Neural cell (in vitro differentiated cells): Measurements from ENCODE around the gene LRRC15. TPM values are rescaled to one million over a fixed set of nuclear protein-coding genes. Genes with fewer than 3 reads are reported as not detected.

Source experiments
- H2AFZ ChIP-seq: fragments of 200-600, 300-800 bp; sonication (generic), shearing (Covaris generic); 2 replicates; pipeline ENCODE4 v1.6.0; 2014; ENCODE audit warnings: low read depth, mild to moderate bottlenecking, antibody characterized with exemption, low read length, moderate library complexity
- H3F3A ChIP-seq: fragments of 200-600 bp; shearing (Covaris generic); 2 replicates; pipeline ENCODE4 v1.6.1; 2016; ENCODE audit warnings: mild to moderate bottlenecking, moderate library complexity, mixed read lengths, antibody characterized with exemption, low read length; ENCODE audit not compliant: insufficient read depth, poor library complexity, severe bottlenecking
- H3K27ac ChIP-seq: fragments of 200-600, 300-800 bp; sonication (generic), shearing (Covaris generic); 2 replicates; pipeline ENCODE4 v1.5.1; 2014; ENCODE audit warnings: mild to moderate bottlenecking, low read length, moderate library complexity
- H3K27me3 ChIP-seq: fragments of 300-800, 200-600 bp; sonication (generic), shearing (Covaris generic); 2 replicates; pipeline ENCODE4 v1.6.0; 2014; ENCODE audit warnings: mild to moderate bottlenecking, low read depth, low read length, moderate library complexity; ENCODE audit not compliant: insufficient read depth
- H3K36me3 ChIP-seq: fragments of 300-800, 200-600 bp; sonication (generic), shearing (Covaris generic); 2 replicates; pipeline ENCODE4 v1.5.1; 2014; ENCODE audit warnings: mild to moderate bottlenecking, antibody characterized with exemption, low read length, moderate library complexity; ENCODE audit not compliant: insufficient read depth
- H3K4me2 ChIP-seq: fragments of 300-800, 200-600 bp; sonication (generic), shearing (Covaris generic); 2 replicates; pipeline ENCODE4 v1.6.0; 2014; ENCODE audit warnings: mild to moderate bottlenecking, low read length
- H3K4me3 ChIP-seq: fragments of 300-800, 200-600 bp; sonication (generic), shearing (Covaris generic); 2 replicates; pipeline ENCODE4 v1.5.1; 2014; ENCODE audit warnings: mild to moderate bottlenecking, low read length, moderate library complexity
- H3K79me2 ChIP-seq: fragments of 200-600 bp; shearing (Covaris generic); replicated peaks from 2 replicates; pipeline ENCODE4 v1.6.0; 2014; ENCODE audit warnings: mild to moderate bottlenecking, low read length, moderate library complexity; ENCODE audit not compliant: insufficient read depth
- H3K9ac ChIP-seq: fragments of 300-800, 200-600 bp; sonication (generic), shearing (Covaris generic); 2 replicates; pipeline ENCODE4 v1.6.1; 2016; ENCODE audit warnings: mild to moderate bottlenecking, low read length, mixed read lengths
- H3K9me2 ChIP-seq: fragments of 200-600 bp; shearing (Covaris generic); 2 replicates; pipeline ENCODE4 v1.6.1; 2016; ENCODE audit warnings: mild to moderate bottlenecking, low read length, mixed read lengths; ENCODE audit not compliant: insufficient read depth
- H3K9me3 ChIP-seq: fragments of 200-600, 300-800 bp; sonication (generic), shearing (Covaris generic); 2 replicates; pipeline ENCODE4 v1.6.1; 2016; ENCODE audit warnings: mild to moderate bottlenecking, mixed run types, low read length, moderate library complexity, mixed read lengths
- H4K20me1 ChIP-seq: fragments of 200-600 bp; shearing (Covaris generic); 2 replicates; pipeline ENCODE4 v1.6.1; 2016; ENCODE audit warnings: mild to moderate bottlenecking, mixed run types; ENCODE audit not compliant: insufficient read depth
- CTCF ChIP-seq: fragments of 450-650 bp; IDR thresholded peaks from 2 replicates; pipeline ENCODE4 v1.5.1; 2014; ENCODE audit warnings: antibody characterized with exemption, mild to moderate bottlenecking, moderate library complexity; ENCODE audit not compliant: poor library complexity, severe bottlenecking
- EP300 ChIP-seq: fragments of 450-650 bp; conservative IDR thresholded peaks from 2 replicates; pipeline ENCODE4 v1.6.1; 2014; ENCODE audit warnings: antibody characterized with exemption, mild to moderate bottlenecking, moderate library complexity; ENCODE audit not compliant: poor library complexity, severe bottlenecking
- EZH2 ChIP-seq: fragments of 200-600, 300-800 bp; shearing (Covaris generic), sonication (generic); IDR thresholded peaks from 2 replicates; pipeline ENCODE4 v1.6.1; 2014; ENCODE audit warnings: antibody characterized with exemption, low read length, borderline replicate concordance, mild to moderate bottlenecking; ENCODE audit not compliant: insufficient read depth, poor library complexity, severe bottlenecking
- MXI1 ChIP-seq: fragments of 450-650 bp; conservative IDR thresholded peaks from 2 replicates; pipeline ENCODE4 v1.6.1; 2014; ENCODE audit warnings: antibody characterized with exemption, mild to moderate bottlenecking; ENCODE audit not compliant: poor library complexity, severe bottlenecking
- POLR2AphosphoS5 ChIP-seq: IDR thresholded peaks from 2 replicates; pipeline ENCODE4 v1.6.1; 2012
- RAD21 ChIP-seq: fragments of 450-650 bp; conservative IDR thresholded peaks from 2 replicates; pipeline ENCODE4 v1.6.1; 2014; ENCODE audit warnings: antibody characterized with exemption, mild to moderate bottlenecking, moderate library complexity
- REST ChIP-seq: IDR thresholded peaks from 2 replicates; pipeline ENCODE4 v1.6.1; 2012; ENCODE audit warnings: borderline replicate concordance
- SMC3 ChIP-seq: fragments of 450-650 bp; conservative IDR thresholded peaks from 2 replicates; pipeline ENCODE4 v1.6.1; 2014; ENCODE audit warnings: antibody characterized with exemption, mild to moderate bottlenecking, moderate library complexity; ENCODE audit not compliant: poor library complexity
- TAF1 ChIP-seq: IDR thresholded peaks from 2 replicates; pipeline ENCODE4 v1.6.1; 2012; ENCODE audit warnings: low read depth
- polyA plus RNA-seq: library from polyadenylated mRNA; depleted of rRNA; stranded (reverse); fragments of >200 nt; gene quantifications from 2 replicates; pipeline ENCODE4 v1.2.3, GENCODE V29; 2014

The LRRC15 gene
- polyA plus RNA-seq, 1 donor from 2014 or later, result not detected

GRCh38 chr3:194395212-194395611 lies 25.7 kb upstream of the LRRC15 start:
- H3K4me2 ChIP-seq, result no peak overlapping the region
- no peak overlapping the region for H3K4me3 ChIP-seq
- no peak overlapping the region for H3K9ac ChIP-seq
- no peaks in the 10 kb centered on the region for H4K20me1 ChIP-seq
- H3K27me3 ChIP-seq, result peaks cover 36% of the 10 kb centered on the region
- no peaks in the 10 kb centered on the region for H3K79me2 ChIP-seq
- H3F3A ChIP-seq, result no peaks in the 10 kb centered on the region
- H3K36me3 ChIP-seq, result no peaks in the 10 kb centered on the region
- TF ChIP-seq EZH2 (no peak), SMC3 (no peak), EP300 (peak; percentile 52), RAD21 (peak; percentile 16), REST (peak; percentile 48), MXI1 (no peak), POLR2AphosphoS5 (peak; percentile 26)
- H2AFZ ChIP-seq, result no peak overlapping the region
- no peaks in the 10 kb centered on the region for H3K9me2 ChIP-seq
- H3K27ac ChIP-seq, result peak overlapping the region; percentile 49
- H3K9me3 ChIP-seq, result peaks cover 8% of the 10 kb centered on the region

DNA sequence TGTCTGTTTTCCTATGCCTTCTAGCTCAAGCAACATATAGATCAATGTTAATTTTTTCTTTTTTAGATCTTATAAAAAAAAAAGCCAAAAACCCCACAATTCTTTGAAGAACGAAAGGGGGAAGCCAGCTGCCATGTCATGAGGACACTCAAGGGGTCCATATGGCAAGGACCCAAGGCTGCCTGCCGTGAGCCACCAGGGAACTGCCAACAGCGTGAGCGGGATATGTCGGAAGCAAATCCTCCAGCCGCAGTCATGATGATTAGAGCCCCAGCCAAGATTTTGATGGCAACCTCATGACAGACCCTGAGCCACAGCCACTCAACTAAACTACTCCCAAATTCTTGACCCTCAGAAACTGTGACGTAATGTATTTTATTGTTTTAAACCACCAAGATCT lies 23.0 kb upstream of the LRRC15 start:
- Histone ChIP-seq H3K27me3 (peaks cover 15% of the 10 kb centered on the region), H2AFZ (no peak overlapping the region), H3K36me3 (no peaks in the 10 kb centered on the region), H3F3A (no peaks in the 10 kb centered on the region), H3K27ac (no peak overlapping the region), H4K20me1 (no peaks in the 10 kb centered on the region), H3K4me2 (no peak overlapping the region), H3K9me2 (no peaks in the 10 kb centered on the region), H3K9ac (no peak overlapping the region), H3K9me3 (peaks cover 11% of the 10 kb centered on the region), H3K4me3 (no peak overlapping the region), H3K79me2 (no peaks in the 10 kb centered on the region)
- TF ChIP-seq RAD21, result no peak
- no peak for TF ChIP-seq EP300
- no peak for TF ChIP-seq MXI1
- no peak for TF ChIP-seq POLR2AphosphoS5
- no peak for TF ChIP-seq TAF1
- no peak for TF ChIP-seq SMC3
- TF ChIP-seq CTCF, result no peak
- no peak for TF ChIP-seq REST
- no peak for TF ChIP-seq EZH2
